Gastrocnemius medialis (tissue), 4 donors: ENCODE results near the gene DDX1.

ENCODE experiments used
- CTCF ChIP-seq, 5 experiments: fragments of 450-650 bp in 3 of 5; fragments of 200-600 bp in 2 of 5; sonication (generic) in 2 of 5; IDR thresholded peaks in 4 of 5; conservative IDR thresholded peaks in 1 of 5; 1 replicate in 4 of 5; 2 replicates in 1 of 5; pipeline ENCODE4 v1.5.1; 2016 to 2019; ENCODE audit warnings: antibody characterized with exemption in 5 of 5, mild to moderate bottlenecking in 3 of 5, moderate library complexity in 3 of 5
- POLR2A ChIP-seq, 2 donors: fragments of 450-650 bp; IDR thresholded peaks; one replicate each; pipeline ENCODE4 v1.6.1; 2017; ENCODE audit warnings: antibody characterized with exemption in 2 of 2, mild to moderate bottlenecking in 2 of 2, moderate library complexity in 2 of 2

- no peak for TF ChIP-seq CTCF (IDR thresholded peaks at IDR 0.05 in 4 of 5, conservative IDR thresholded peaks at IDR 0.05 in 1 of 5)
- no peak for TF ChIP-seq POLR2A (IDR thresholded peaks at IDR 0.05)
These were observed 39.5 kb downstream of the DDX1 start for GRCh38 chr2:15630978-15631719.
